Fibroblast of skin of abdomen (primary cell): ENCODE measurements around the gene RND2.

Source experiments
- DNase-seq: peaks from one replicate; pipeline ENCODE4 v3.0.0-alpha.2; 2013

Gene RND2

GRCh38 chr17:43006639-43007551 is 18.1 kb upstream of the RND2 start, which contains the start of gene IFI35:
IFI35 (plus strand) TSS chr17:43006784; CDS start chr17:43006948, 164 bp downstream.
- peak; percentile 80 for DNase-seq

GRCh38 chr17:43010667-43011308 is 14.2 kb upstream of the RND2 start:
- no peak for DNase-seq

GRCh38 chr17:43011728-43012472 is 13.1 kb upstream of the RND2 start:
- DNase-seq = no peak

GRCh38 chr17:43013296-43013695 is 11.7 kb upstream of the RND2 start:
- no peak for DNase-seq

- DNase-seq = no peak
Observed at GRCh38 chr17:43014020-43014648, 10.9 kb upstream of the RND2 start.

GRCh38 chr17:43014649-43015542 is 10.1 kb upstream of the RND2 start:
- DNase-seq = no peak

- no peak for DNase-seq
Observed at GRCh38 chr17:43015579-43015978, 9.5 kb upstream of the RND2 start.

GRCh38 chr17:43016216-43016615 is 8.8 kb upstream of the RND2 start:
- no peak for DNase-seq

- no peak for DNase-seq
Observed at GRCh38 chr17:43018008-43018853, 6.8 kb upstream of the RND2 start.

- no peak for DNase-seq
Observed at GRCh38 chr17:43018932-43019331, 6.1 kb upstream of the RND2 start.

GRCh38 chr17:43019418-43019817 is 5.6 kb upstream of the RND2 start:
- no peak for DNase-seq

GRCh38 chr17:43020030-43020621 is 4.9 kb upstream of the RND2 start:
- peak; percentile 26 for DNase-seq

- peak; percentile 62 for DNase-seq
Observed at GRCh38 chr17:43020789-43021740, 4.0 kb upstream of the RND2 start.

- DNase-seq = peak; percentile 70
Observed at GRCh38 chr17:43021741-43022512, 3.1 kb upstream of the RND2 start, which contains the start of gene VAT1. VAT1 (minus strand) TSS chr17:43022385; CDS start chr17:43022322, 63 bp downstream.

- no peak for DNase-seq
Observed at GRCh38 chr17:43025290-43025657, 243 bp downstream of the RND2 start.

GRCh38 chr17:43025766-43026537 is 921 bp downstream of the RND2 start:
- DNase-seq = no peak

- DNase-seq = no peak
Observed at GRCh38 chr17:43026595-43026994, 1.6 kb downstream of the RND2 start.
